ENCODE results near the gene TBC1D24. TPM values are rescaled to one million over a fixed set of nuclear protein-coding genes. Genes with fewer than 3 reads are reported as not detected.
A peak's percentile ranks its signal among the peaks of the same experiment; 100 is the strongest.
"Not testable (repeated sequence)": the region's sequence is repeated elsewhere in the genome, so short reads cannot be mapped to it uniquely, and the experiment has no call there.

TBC1D24 gene
- total RNA-seq, 2 donors from 2014 or later = 4.4 to 8.4 TPM

GRCh38 chr16:2543771-2544170 is 68.8 kb downstream of the TBC1D24 start:
- H3K36me3 Mint-ChIP-seq (ENCODE audit: low read depth); ATAC-seq; DNase-seq; H3K4me3 Mint-ChIP-seq; H3K9me3 ChIP-seq (ENCODE audit: control insufficient read depth, low read length, poor library complexity, severe bottlenecking); H3K27me3 Mint-ChIP-seq: not testable (repeated sequence)
- H3K27ac Mint-ChIP-seq = peak overlapping the region; percentile 60
- peaks cover 24% of the 10 kb centered on the region for H3K4me1 Mint-ChIP-seq

GRCh38 chr16:2550283-2550878 is 75.5 kb downstream of the TBC1D24 start:
- DNase-seq; H3K9me3 ChIP-seq (ENCODE audit: control insufficient read depth, low read length, poor library complexity, severe bottlenecking); H3K4me1 Mint-ChIP-seq; ATAC-seq; H3K27ac Mint-ChIP-seq; H3K36me3 Mint-ChIP-seq (ENCODE audit: low read depth); H3K27me3 Mint-ChIP-seq; H3K4me3 Mint-ChIP-seq: not testable (repeated sequence)

- ATAC-seq; H3K27me3 Mint-ChIP-seq; H3K4me3 Mint-ChIP-seq; H3K27ac Mint-ChIP-seq; DNase-seq; H3K4me1 Mint-ChIP-seq; H3K36me3 Mint-ChIP-seq (ENCODE audit: low read depth); H3K9me3 ChIP-seq (ENCODE audit: control insufficient read depth, low read length, poor library complexity, severe bottlenecking): not testable (repeated sequence)
Observed at GRCh38 chr16:2551420-2551889, 76.5 kb downstream of the TBC1D24 start.

- DNase-seq; H3K4me3 Mint-ChIP-seq; H3K27ac Mint-ChIP-seq; H3K36me3 Mint-ChIP-seq (ENCODE audit: low read depth); H3K9me3 ChIP-seq (ENCODE audit: control insufficient read depth, low read length, poor library complexity, severe bottlenecking); H3K27me3 Mint-ChIP-seq; ATAC-seq; H3K4me1 Mint-ChIP-seq: not testable (repeated sequence)
Observed at GRCh38 chr16:2554709-2555425, 79.9 kb downstream of the TBC1D24 start.

Other genes starting within 250 kb of the TBC1D24 start
- under 1 TPM; 0.37 to 0.42 TPM for gene DNASE1L2, start 238.7 kb upstream of the TBC1D24 start, total RNA-seq
- gene ECI1, start 223.5 kb upstream of the TBC1D24 start, total RNA-seq = 10 to 100 TPM; 15.2 TPM
- 100 to 1,000 TPM; 204 to 224 TPM for gene RNPS1, start 207.0 kb upstream of the TBC1D24 start, total RNA-seq
- gene ABCA3, start 134.4 kb upstream of the TBC1D24 start, total RNA-seq = 10 to 100 TPM in 1 of 2 donors, 1 to 10 TPM in 1; 8.3 to 10.5 TPM
- 1 to 10 TPM; 2.9 to 3.3 TPM for gene CCNF, start 45.7 kb upstream of the TBC1D24 start, total RNA-seq
- under 1 TPM; 0.70 to 0.85 TPM for gene TEDC2, start 15.0 kb upstream of the TBC1D24 start, total RNA-seq
- not detected for gene NTN3, start 3.8 kb upstream of the TBC1D24 start, total RNA-seq
- 100 to 1,000 TPM; 188 to 189 TPM for gene ATP6V0C, start 38.8 kb downstream of the TBC1D24 start, total RNA-seq
- 100 to 1,000 TPM; 189 to 206 TPM for gene AMDHD2, start 45.2 kb downstream of the TBC1D24 start, total RNA-seq
- under 1 TPM; 0.23 to 0.75 TPM for gene CEMP1, start 56.3 kb downstream of the TBC1D24 start, total RNA-seq
- 10 to 100 TPM; 65.5 to 69.7 TPM for gene PDPK1, start 62.9 kb downstream of the TBC1D24 start, total RNA-seq
- gene KCTD5, start 207.4 kb downstream of the TBC1D24 start, total RNA-seq = 10 to 100 TPM; 19.6 to 21.9 TPM
- 1 to 10 TPM in 1 of 2 donors, under 1 TPM in 1; 0.83 to 1.4 TPM for gene PRSS27, start 245.1 kb downstream of the TBC1D24 start, total RNA-seq